ENCODE measurements around the gene SLC34A3. TPM values are rescaled to one million over a fixed set of nuclear protein-coding genes. Genes with fewer than 3 reads are reported as not detected.

The SLC34A3 gene
- total RNA-seq, 2 donors from 2014 or later, result 0.54 TPM; not detected in 1

- ATAC-seq (ENCODE audit: insufficient number of reproducible peaks, low FRiP score, low read depth) (peak; percentile 81), DNase-seq (ENCODE audit: low spot score) (no peak)
- TF ChIP-seq CTCF (IDR thresholded peaks at IDR 0.05), result no peak
- Histone ChIP-seq H3K9me3 (no peaks in the 10 kb centered on the region), H3K27ac (peak overlapping the region; percentile 76 to 83), H3K4me1 (ENCODE audit: control insufficient read depth in 1 of 2, low read depth in 2 of 2) (peaks cover 17 to 35% of the 10 kb centered on the region in 2 donors), H3K36me3 (peaks cover 51% of the 10 kb centered on the region), H3K27me3 (replicated peaks; ENCODE audit: insufficient read depth) (no peaks in the 10 kb centered on the region), H3K4me3 (peak overlapping the region; percentile 37)
These were observed 38.6 kb downstream of the SLC34A3 start for GRCh38 chr9:137269231-137269772.

DNA sequence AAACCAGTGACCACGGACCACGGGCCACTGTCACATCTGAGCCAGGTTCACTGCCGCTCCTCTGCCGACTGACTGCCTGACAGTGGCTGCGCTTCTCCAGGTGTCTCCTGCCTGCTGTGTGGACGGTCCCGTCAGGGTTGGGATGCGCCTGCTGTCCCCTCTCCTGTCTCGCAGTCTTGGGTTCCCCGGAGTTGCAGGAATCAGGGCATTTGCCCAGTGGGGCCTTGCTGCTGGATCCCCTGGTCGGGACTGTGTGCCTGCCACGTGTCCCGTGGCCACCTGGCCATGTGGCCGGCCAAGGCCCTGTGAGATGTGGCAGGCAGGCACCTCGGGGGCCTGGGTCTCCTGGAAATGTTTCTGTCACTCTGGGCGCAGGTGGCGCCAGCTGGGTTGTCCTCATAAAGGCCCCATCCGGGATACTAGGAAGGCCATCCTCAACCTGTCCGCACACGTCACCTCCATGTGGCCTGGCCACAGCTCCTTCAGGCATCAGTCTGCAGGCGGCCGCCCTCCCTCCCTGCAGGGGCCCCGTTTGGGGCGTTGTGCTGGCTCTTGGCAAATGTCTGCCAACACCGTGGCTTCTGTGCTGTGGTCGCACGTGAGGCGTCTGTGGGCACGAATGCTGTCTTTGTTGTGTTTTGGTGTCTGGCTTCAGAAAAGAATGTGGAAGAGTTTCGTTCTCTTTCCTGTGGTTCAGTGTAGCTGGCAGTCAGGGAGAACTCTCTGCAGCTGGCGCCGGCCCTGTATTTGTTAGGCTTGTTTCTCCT is 40.4 kb downstream of the SLC34A3 start:
- DNase-seq (ENCODE audit: low spot score), result no peak
- no peaks in the 10 kb centered on the region for H3K27me3 ChIP-seq (replicated peaks; ENCODE audit: insufficient read depth)
- H3K27ac ChIP-seq, result peak overlapping the region in 1 of 2 donors; percentile 61
- TF ChIP-seq CTCF (IDR thresholded peaks at IDR 0.05), result no peak
- no peaks in the 10 kb centered on the region for H3K9me3 ChIP-seq
- H3K4me3 ChIP-seq, result no peak overlapping the region
- peaks cover 19 to 43% of the 10 kb centered on the region in 2 donors for H3K4me1 ChIP-seq (ENCODE audit: control insufficient read depth in 1 of 2, low read depth in 2 of 2)
- peaks cover 36% of the 10 kb centered on the region for H3K36me3 ChIP-seq
- ATAC-seq (ENCODE audit: insufficient number of reproducible peaks, low FRiP score, low read depth), result no peak

DNA sequence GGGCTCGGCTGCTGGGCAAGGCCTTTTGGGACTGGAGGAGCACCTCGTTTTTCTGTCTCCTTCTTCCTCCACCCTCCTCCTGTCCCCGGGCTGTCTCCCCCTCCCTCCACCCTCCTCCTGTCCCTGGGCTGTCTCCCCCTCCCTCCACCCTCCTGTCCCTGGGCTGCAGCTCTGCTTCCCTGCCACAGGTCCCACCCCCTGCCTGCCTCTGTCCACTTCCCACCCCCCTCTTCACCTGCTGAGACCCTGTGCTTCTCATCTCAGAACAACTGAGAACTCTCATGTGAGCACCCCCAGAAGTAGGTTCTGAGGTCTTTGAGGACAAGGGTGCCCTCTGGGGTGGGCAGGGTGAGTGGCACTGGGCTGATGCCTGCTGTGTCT is 41.0 kb downstream of the SLC34A3 start:
- DNase-seq (ENCODE audit: low spot score) (no peak), ATAC-seq (ENCODE audit: insufficient number of reproducible peaks, low FRiP score, low read depth) (no peak)
- TF ChIP-seq CTCF (IDR thresholded peaks at IDR 0.05), result no peak
- H3K27ac ChIP-seq, result peak overlapping the region in 1 of 2 donors; percentile 61
- H3K4me3 ChIP-seq, result no peak overlapping the region
- H3K27me3 ChIP-seq (replicated peaks; ENCODE audit: insufficient read depth), result no peaks in the 10 kb centered on the region
- no peaks in the 10 kb centered on the region for H3K9me3 ChIP-seq
- H3K36me3 ChIP-seq, result peaks cover 30% of the 10 kb centered on the region
- H3K4me1 ChIP-seq (ENCODE audit: control insufficient read depth in 1 of 2, low read depth in 2 of 2), result peaks cover 24 to 48% of the 10 kb centered on the region in 2 donors

GRCh38 chr9:137272241-137273094 is 41.8 kb downstream of the SLC34A3 start:
- Histone ChIP-seq H3K36me3 (peaks cover 23% of the 10 kb centered on the region), H3K4me1 (ENCODE audit: control insufficient read depth in 1 of 2, low read depth in 2 of 2) (peaks cover 31 to 56% of the 10 kb centered on the region in 2 donors), H3K27me3 (replicated peaks; ENCODE audit: insufficient read depth) (no peaks in the 10 kb centered on the region), H3K4me3 (no peak overlapping the region), H3K27ac (peak overlapping the region in 1 of 2 donors; percentile 61), H3K9me3 (no peaks in the 10 kb centered on the region)
- no peak for TF ChIP-seq CTCF (IDR thresholded peaks at IDR 0.05)
- no peak for DNase-seq (ENCODE audit: low spot score)
- ATAC-seq (ENCODE audit: insufficient number of reproducible peaks, low FRiP score, low read depth), result no peak

DNA sequence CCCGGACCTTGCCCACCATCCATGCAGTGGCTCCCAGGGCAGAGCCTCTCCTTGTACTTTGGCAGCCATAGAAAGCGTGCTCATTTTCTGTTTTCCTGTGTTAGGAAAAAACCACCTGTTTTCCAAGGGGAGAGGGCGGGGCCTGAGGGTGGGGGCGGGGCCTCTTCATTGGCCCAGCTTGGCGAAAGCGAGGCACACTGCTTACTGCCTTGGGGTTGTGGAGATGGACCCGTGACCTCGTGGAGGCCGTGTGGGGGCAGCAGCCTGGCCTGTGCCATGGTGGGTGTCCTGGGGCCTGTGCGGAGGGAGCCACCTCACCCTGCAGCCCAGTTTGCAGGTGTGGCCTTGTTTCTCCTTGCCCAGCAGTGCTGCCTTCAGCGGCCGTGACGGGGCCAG is 42.4 kb downstream of the SLC34A3 start:
- Histone ChIP-seq H3K9me3 (no peaks in the 10 kb centered on the region), H3K27ac (no peak overlapping the region), H3K36me3 (peaks cover 23% of the 10 kb centered on the region), H3K4me1 (ENCODE audit: control insufficient read depth in 1 of 2, low read depth in 2 of 2) (peaks cover 31 to 57% of the 10 kb centered on the region in 2 donors), H3K27me3 (replicated peaks; ENCODE audit: insufficient read depth) (no peaks in the 10 kb centered on the region), H3K4me3 (no peak overlapping the region)
- no peak for ATAC-seq (ENCODE audit: insufficient number of reproducible peaks, low FRiP score, low read depth)
- DNase-seq (ENCODE audit: low spot score), result no peak
- no peak for TF ChIP-seq CTCF (IDR thresholded peaks at IDR 0.05)

Measured in thoracic aorta (tissue), 2 donors.